HepG2 (cell line): ENCODE measurements around the gene CLASRP. TPM values are rescaled to one million over a fixed set of nuclear protein-coding genes. Genes with fewer than 3 reads are reported as not detected.
A peak's percentile ranks its signal among the peaks of the same experiment; 100 is the strongest.

Experiments used
- ATAC-seq: fragments of 200-7000 bp; cut with Tn5 transposase; 3 replicates; pipeline ENCODE4 v1.9.1; 2020; ENCODE audit warnings: mild to moderate bottlenecking, moderate library complexity
- BruUV-seq: library from RNA; stranded (reverse); fragments of 400-500 nt; replicated peaks from 2 replicates; lab custom pipeline; 2021; lab: Mats Ljungman, UMichigan
- CTCF ChIA-PET: fragments of 300-600 bp; formaldehyde crosslinking; extraction: SDS; loops from one replicate; lab custom pipeline; 2021; ENCODE audit warnings: low total read pairs, inconsistent platforms, low intra/inter-chr PET ratio; lab: Yijun Ruan, JAX
- POLR2A ChIA-PET: fragments of 350-600 bp; sonication (Branson Sonifier 250); formaldehyde crosslinking; loops from one replicate; lab custom pipeline; 2020; ENCODE audit warnings: antibody characterized with exemption, inconsistent platforms; lab: Yijun Ruan, JAX
- DNase-seq: peaks from one replicate; pipeline ENCODE4 v3.0.0-alpha.2; 2015; ENCODE audit warnings: low spot score
- FAIRE-seq: peaks from 3 replicates; lab custom pipeline; 2011; peaks lifted over from hg19 to GRCh38; lab: Jason Lieb, UNC
- H2AFZ ChIP-seq: one replicate; pipeline ENCODE4 v1.6.1; 2011; ENCODE audit warnings: low read length, inconsistent platforms
- H3K27ac ChIP-seq: fragments of 300-600 bp; 3 replicates; pipeline ENCODE4 v1.8.0; 2011; ENCODE audit warnings: mixed run types, mild to moderate bottlenecking, mixed read lengths, low read length, inconsistent platforms; ENCODE audit not compliant: insufficient read depth; ENCODE audit errors: extremely low read length
- H3K27me3 ChIP-seq, 2 experiments: fragments of 200-600 bp in 1 of 2; 2 replicates in 1 of 2; 3 replicates in 1 of 2; pipeline versions ENCODE4 v1.6.0 to v1.8.0; 2011; ENCODE audit warnings: low read length in 2 of 2, mild to moderate bottlenecking in 2 of 2, moderate library complexity in 2 of 2, inconsistent platforms in 1 of 2; ENCODE audit not compliant: insufficient read depth in 2 of 2, control insufficient read depth in 1 of 2
- H3K36me3 ChIP-seq, 2 experiments: fragments of 200-600 bp in 1 of 2; replicated peaks in 1 of 2; 2 replicates in 1 of 2; 3 replicates in 1 of 2; pipeline versions ENCODE4 v1.5.1 to v1.8.0; 2011; ENCODE audit warnings: low read length in 2 of 2, inconsistent platforms in 1 of 2; ENCODE audit not compliant: insufficient read depth in 2 of 2, control insufficient read depth in 1 of 2
- H3K4me1 ChIP-seq: 2 replicates; pipeline ENCODE4 v1.5.1; 2012; ENCODE audit warnings: low read length, inconsistent platforms; ENCODE audit not compliant: insufficient read depth
- H3K4me2 ChIP-seq: 2 replicates; pipeline ENCODE4 v1.6.0; 2011; ENCODE audit warnings: low read depth, low read length, inconsistent platforms
- H3K4me3 ChIP-seq, 3 experiments: fragments of 200-600 bp in 1 of 3; sonication (generic), shearing (Covaris generic) in 1 of 3; replicated peaks in 1 of 3; 2 replicates each; pipeline ENCODE4 v1.5.1; 2011 to 2016; ENCODE audit warnings: low read length in 3 of 3, inconsistent platforms in 2 of 3, low read depth in 2 of 3, mild to moderate bottlenecking in 2 of 3, control low read depth in 1 of 3, mixed read lengths in 1 of 3; ENCODE audit not compliant: insufficient read depth in 1 of 3
- H3K79me2 ChIP-seq: one replicate; pipeline ENCODE4 v1.6.1; 2011; ENCODE audit warnings: low read length, inconsistent platforms; ENCODE audit not compliant: insufficient read depth
- H3K9ac ChIP-seq: 2 replicates; pipeline ENCODE4 v1.6.0; 2011; ENCODE audit warnings: mild to moderate bottlenecking, low read depth, low read length, inconsistent platforms; ENCODE audit not compliant: insufficient read depth
- H3K9me3 ChIP-seq: 2 replicates; pipeline ENCODE4 v1.5.1; 2012; ENCODE audit warnings: mild to moderate bottlenecking, low read length
- H4K20me1 ChIP-seq: 2 replicates; pipeline ENCODE4 v1.6.0; 2011; ENCODE audit warnings: inconsistent platforms, mild to moderate bottlenecking, low read length, moderate library complexity; ENCODE audit not compliant: insufficient read depth
- ASH2L ChIP-seq: fragments of 300-600, 200-600 bp; sonication (generic); IDR thresholded peaks from 2 replicates; pipeline ENCODE4 v1.7.0; 2017; ENCODE audit warnings: low read depth, mild to moderate bottlenecking, moderate library complexity, mixed read lengths, low read length; ENCODE audit not compliant: insufficient read length
- ETV6 ChIP-seq: sonication (generic); formaldehyde crosslinking; conservative IDR thresholded peaks from 2 replicates; pipeline ENCODE4 v1.4.0; 2020; ENCODE audit warnings: missing genetic modification reagents
- ISL2 ChIP-seq: sonication (generic); formaldehyde crosslinking; IDR thresholded peaks from 2 replicates; pipeline ENCODE4 v1.5.0; 2020; ENCODE audit warnings: missing genetic modification reagents
- PAX8 ChIP-seq: sonication (generic); formaldehyde crosslinking; IDR thresholded peaks from 2 replicates; pipeline ENCODE4 v1.8.0; 2022; ENCODE audit warnings: mild to moderate bottlenecking, missing genetic modification reagents, borderline replicate concordance
- PCBP1 ChIP-seq: fragments of 200-400 bp; formaldehyde crosslinking; IDR thresholded peaks from 2 replicates; pipeline ENCODE4 v1.6.1; 2017; ENCODE audit warnings: mild to moderate bottlenecking, low read depth, low read length, borderline replicate concordance
- PLRG1 ChIP-seq: fragments of 450-650 bp; conservative IDR thresholded peaks from 2 replicates; pipeline ENCODE4 v1.6.1; 2016
- RXRA ChIP-seq: sonication (generic); formaldehyde crosslinking; IDR thresholded peaks from 2 replicates; pipeline ENCODE4 v1.5.1; 2020; ENCODE audit warnings: missing genetic modification reagents
- RXRB ChIP-seq: IDR thresholded peaks from 2 replicates; pipeline ENCODE4 v1.6.1; 2016; ENCODE audit warnings: borderline replicate concordance, missing genetic modification reagents, missing compliant biosample characterization
- SATB2 ChIP-seq: sonication (generic); formaldehyde crosslinking; IDR thresholded peaks from 2 replicates; pipeline ENCODE4 v1.5.0; 2020; ENCODE audit warnings: missing genetic modification reagents
- SOX6 ChIP-seq, 2 experiments: fragments of 450-650 bp in 1 of 2; sonication (generic) in 1 of 2; formaldehyde crosslinking in 1 of 2; IDR thresholded peaks; 2 replicates each; pipeline versions ENCODE4 v1.4.0 to v1.6.1; 2017 to 2020; ENCODE audit warnings: antibody characterized with exemption in 1 of 2, mild to moderate bottlenecking in 1 of 2, missing genetic modification reagents in 1 of 2
- ZKSCAN5 ChIP-seq: sonication (generic); formaldehyde crosslinking; IDR thresholded peaks from 2 replicates; pipeline ENCODE4 v1.5.1; 2020; ENCODE audit warnings: mild to moderate bottlenecking, missing genetic modification reagents
- ZNF232 ChIP-seq: sonication (generic); formaldehyde crosslinking; IDR thresholded peaks from 2 replicates; pipeline ENCODE4 v1.4.0; 2020; ENCODE audit warnings: missing genetic modification reagents, borderline replicate concordance
- ZNF367 ChIP-seq: sonication (generic); formaldehyde crosslinking; IDR thresholded peaks from 2 replicates; pipeline ENCODE4 v1.4.0; 2020; ENCODE audit warnings: missing genetic modification reagents, borderline replicate concordance
- ZNF879 ChIP-seq: sonication (generic); formaldehyde crosslinking; IDR thresholded peaks from 2 replicates; pipeline ENCODE4 v1.8.1; 2023; ENCODE audit warnings: missing genetic modification reagents
- WGBS: methylation state at CpG from one replicate; pipeline ENCODE4 v1.1.6; 2017; ENCODE audit warnings: low lambda C conversion rate; 5-methylcytosine and 5-hydroxymethylcytosine counted together
- in situ Hi-C: cut with HindIII; loops from 2 replicates; pipeline ENCODE4 v1.10.0; 2017; ENCODE audit warnings: low pct_unique_long_range_greater_than_20kb; ENCODE audit not compliant: extremely low pct_ligation_motif_present
- intact Hi-C: fragments of 100-400 bp; cut with micrococcal nuclease; formaldehyde crosslinking; loops from one replicate; pipeline ENCODE4 v1.10.0; 2022; ENCODE audit not compliant: unreplicated experiment
- polyA plus RNA-seq, 8 experiments: library from polyadenylated mRNA; depleted of rRNA in 3 of 8; stranded (reverse) in 7 of 8; unstranded in 1 of 8; fragments of >200 nt; fragmentation: Illumina TruSeq in 4 of 8; extraction: Trizol in 4 of 8; gene quantifications; 2 replicates each; pipeline versions ENCODE4 v1.2.1 to v1.2.3, GENCODE V29; 2011 to 2016; ENCODE audit warnings: low read depth in 4 of 8, missing spikeins in 1 of 8, mixed read lengths in 1 of 8; ENCODE audit not compliant: insufficient read depth in 1 of 8
- total RNA-seq, 5 experiments: library from RNA; depleted of rRNA; stranded (reverse); fragments of >200 nt; fragmentation: Illumina TruSeq; extraction: Trizol; gene quantifications; 2 replicates each; pipeline ENCODE4 v1.2.3, GENCODE V29; 2016; ENCODE audit warnings: low read depth in 1 of 5
- TF ChIP-seq, protein P1 (sequence below): sonication (generic); formaldehyde crosslinking; IDR thresholded peaks from 2 replicates; pipeline ENCODE4 v1.4.0; 2020; ENCODE audit warnings: mild to moderate bottlenecking, missing genetic modification reagents, borderline replicate concordance
- TF ChIP-seq, protein P2 (sequence below): sonication (generic); formaldehyde crosslinking; IDR thresholded peaks from 2 replicates; pipeline ENCODE4 v1.5.0; 2020; ENCODE audit warnings: mild to moderate bottlenecking, missing genetic modification reagents

Gene CLASRP
- total and polyA plus RNA-seq, 2 of the 13 experiments (the other 11 are each of a cell fraction or from before 2014, with no cell fraction given), result 32.0 to 51.4 TPM

DNA sequence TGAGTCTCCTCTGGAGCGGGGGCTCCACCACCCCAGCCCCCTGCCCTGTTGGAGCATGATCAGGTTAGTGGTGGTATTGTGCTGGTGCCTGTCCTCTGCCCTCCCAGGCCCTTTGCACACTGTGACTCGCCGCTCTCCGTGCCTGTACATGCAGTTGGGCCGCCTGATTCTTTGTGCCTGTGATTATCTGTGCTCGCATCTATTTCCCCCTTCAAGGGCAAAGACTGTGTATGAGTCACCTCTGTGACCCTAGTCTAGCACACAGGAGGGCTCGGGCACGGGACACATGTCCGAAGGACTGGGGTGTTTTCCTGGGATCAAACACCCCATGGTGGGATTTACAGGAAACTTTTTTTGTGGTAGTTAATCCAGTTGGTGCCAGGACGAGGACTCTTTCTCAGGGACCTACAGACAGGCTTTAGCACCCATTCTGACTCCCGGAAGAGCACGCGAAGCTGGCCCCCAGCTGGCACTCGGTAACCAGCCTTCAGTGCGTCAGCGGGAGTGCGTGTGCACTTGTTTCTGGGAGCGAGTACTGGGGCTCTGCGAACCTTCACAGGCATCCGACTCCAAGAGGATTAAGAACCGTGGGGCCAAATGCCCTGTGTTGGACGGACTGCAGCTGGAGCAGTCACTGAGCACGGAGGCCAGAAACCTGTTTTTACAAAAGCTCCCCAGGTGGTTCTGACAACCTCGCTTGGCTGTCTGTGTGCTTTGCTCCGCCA, 60.8 kb downstream of the CLASRP start (continued):
- TF ChIP-seq, protein P1, sequence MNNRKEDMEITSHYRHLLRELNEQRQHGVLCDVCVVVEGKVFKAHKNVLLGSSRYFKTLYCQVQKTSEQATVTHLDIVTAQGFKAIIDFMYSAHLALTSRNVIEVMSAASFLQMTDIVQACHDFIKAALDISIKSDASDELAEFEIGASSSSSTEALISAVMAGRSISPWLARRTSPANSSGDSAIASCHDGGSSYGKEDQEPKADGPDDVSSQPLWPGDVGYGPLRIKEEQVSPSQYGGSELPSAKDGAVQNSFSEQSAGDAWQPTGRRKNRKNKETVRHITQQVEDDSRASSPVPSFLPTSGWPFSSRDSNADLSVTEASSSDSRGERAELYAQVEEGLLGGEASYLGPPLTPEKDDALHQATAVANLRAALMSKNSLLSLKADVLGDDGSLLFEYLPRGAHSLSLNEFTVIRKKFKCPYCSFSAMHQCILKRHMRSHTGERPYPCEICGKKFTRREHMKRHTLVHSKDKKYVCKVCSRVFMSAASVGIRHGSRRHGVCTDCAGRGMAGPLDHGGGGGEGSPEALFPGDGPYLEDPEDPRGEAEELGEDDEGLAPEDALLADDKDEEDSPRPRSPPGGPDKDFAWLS (CRISPR knock-in tag), result no peak
- TF ChIP-seq PLRG1, result no peak
- TF ChIP-seq PAX8 (CRISPR knock-in tag), result no peak
- TF ChIP-seq, all 625 proteins: peak for 40

DNA sequence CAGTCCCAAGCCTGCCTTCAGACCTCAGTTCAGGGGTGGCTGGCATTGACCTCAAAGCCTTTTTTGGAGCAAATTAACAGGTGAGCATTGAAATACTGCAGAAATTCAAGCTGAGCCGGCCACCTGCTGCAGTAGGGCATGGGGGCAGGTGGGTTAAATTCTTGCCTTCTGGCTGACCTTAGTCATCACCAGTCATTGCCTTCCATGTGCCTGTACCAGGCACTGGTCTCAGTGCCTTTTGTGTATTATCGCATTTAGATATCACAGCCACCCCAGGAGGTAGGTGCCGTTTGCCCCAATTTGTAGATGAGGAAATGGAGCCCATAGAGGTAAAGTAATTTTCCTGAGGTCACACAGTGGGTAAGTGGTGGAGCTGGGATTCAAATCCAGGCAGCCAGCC, 61.4 kb downstream of the CLASRP start:
- DNase-seq, result no peak
- Histone ChIP-seq H3K79me2 (peaks cover 98% of the 10 kb centered on the region), H3K9me3 (no peaks in the 10 kb centered on the region), H3K36me3 (peaks cover 0 to 5% of the 10 kb centered on the region in 2 experiments; a peak in 2 of 5 replicates), H3K9ac (no peak overlapping the region), H3K4me3 (no peak overlapping the region)
- POLR2A ChIA-PET, result interaction anchor here (3.2 kb wide), 1 partner anchor 78 kb away, joined by 11 read pairs; the partner anchor contains the start of genes BLOC1S3 and TRAPPC6A
- BruUV-seq, result no TSS peak
- ATAC-seq, result no peak
- 88% methylated on average over 3 of the region's 3 CpGs for WGBS
- no peak for TF ChIP-seq ETV6
- TF ChIP-seq PCBP1, result no peak
- TF ChIP-seq RXRA (CRISPR knock-in tag), result no peak
- no peak for TF ChIP-seq ZNF367 (CRISPR knock-in tag)
- TF ChIP-seq, protein P2, sequence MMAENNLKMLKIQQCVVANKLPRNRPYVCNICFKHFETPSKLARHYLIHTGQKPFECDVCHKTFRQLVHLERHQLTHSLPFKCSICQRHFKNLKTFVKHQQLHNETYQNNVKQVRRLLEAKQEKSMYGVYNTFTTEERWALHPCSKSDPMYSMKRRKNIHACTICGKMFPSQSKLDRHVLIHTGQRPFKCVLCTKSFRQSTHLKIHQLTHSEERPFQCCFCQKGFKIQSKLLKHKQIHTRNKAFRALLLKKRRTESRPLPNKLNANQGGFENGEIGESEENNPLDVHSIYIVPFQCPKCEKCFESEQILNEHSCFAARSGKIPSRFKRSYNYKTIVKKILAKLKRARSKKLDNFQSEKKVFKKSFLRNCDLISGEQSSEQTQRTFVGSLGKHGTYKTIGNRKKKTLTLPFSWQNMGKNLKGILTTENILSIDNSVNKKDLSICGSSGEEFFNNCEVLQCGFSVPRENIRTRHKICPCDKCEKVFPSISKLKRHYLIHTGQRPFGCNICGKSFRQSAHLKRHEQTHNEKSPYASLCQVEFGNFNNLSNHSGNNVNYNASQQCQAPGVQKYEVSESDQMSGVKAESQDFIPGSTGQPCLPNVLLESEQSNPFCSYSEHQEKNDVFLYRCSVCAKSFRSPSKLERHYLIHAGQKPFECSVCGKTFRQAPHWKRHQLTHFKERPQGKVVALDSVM, result no peak
- TF ChIP-seq SOX6 (IDR thresholded peaks at IDR 0.05), result no peak
- no peak for TF ChIP-seq SOX6 (CRISPR knock-in tag; IDR thresholded peaks at IDR 0.05)
- TF ChIP-seq ZNF232 (CRISPR knock-in tag), result no peak
- no peak for TF ChIP-seq ZNF879 (CRISPR knock-in tag)
- TF ChIP-seq RXRB (CRISPR knock-in tag), result no peak
- TF ChIP-seq SATB2, result no peak
- no peak for TF ChIP-seq ISL2 (CRISPR knock-in tag)
- TF ChIP-seq ZKSCAN5 (CRISPR knock-in tag), result no peak
- no peak for TF ChIP-seq ASH2L
- TF ChIP-seq, all 625 proteins: peak for 0
- Histone ChIP-seq H3K27me3 (no peaks in the 10 kb centered on the region), H3K27ac (peak overlapping the region; percentile 74), H2AFZ (no peak overlapping the region), H3K4me2 (peak overlapping the region; percentile 85; the same call in 1 of the 2 replicates), H4K20me1 (peaks cover 18% of the 10 kb centered on the region), H3K4me1 (peaks cover 100% of the 10 kb centered on the region)
- no peak for FAIRE-seq
- CTCF ChIA-PET, result no interaction called here
- intact Hi-C loops (no loop called here), in situ Hi-C loops (no loop called here)
